HG02840 (cell line): Measurements from ENCODE around the gene GALNT18.

Source experiments
- ATAC-seq: cut with Tn5 transposase; IDR thresholded peaks from one replicate; pipeline ENCODE4 v1.9.1; 2021; ENCODE audit warnings: mild to moderate bottlenecking, moderate library complexity, moderate number of reproducible peaks; ENCODE audit not compliant: unreplicated experiment, low FRiP score

GALNT18 gene

DNA sequence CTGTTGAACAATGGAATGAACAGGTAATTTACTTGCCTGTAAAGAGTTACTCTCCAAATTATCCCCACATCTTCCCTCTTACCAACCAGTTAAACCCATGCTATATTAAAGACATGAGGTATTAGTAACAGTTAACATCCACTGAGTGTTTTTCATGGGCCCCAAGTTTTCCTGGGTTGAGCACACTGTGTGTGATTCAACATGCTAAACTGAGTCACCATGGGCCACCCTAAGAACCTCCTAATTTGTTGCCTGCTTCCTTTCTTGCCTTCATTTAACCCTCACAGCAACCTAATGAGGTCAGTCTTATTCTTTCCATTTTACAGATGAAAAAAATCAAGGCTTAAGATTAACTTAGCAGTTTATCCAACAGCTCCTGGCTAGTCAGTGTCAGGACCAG, 51.0 kb downstream of the GALNT18 start:
- ATAC-seq = no peak

DNA sequence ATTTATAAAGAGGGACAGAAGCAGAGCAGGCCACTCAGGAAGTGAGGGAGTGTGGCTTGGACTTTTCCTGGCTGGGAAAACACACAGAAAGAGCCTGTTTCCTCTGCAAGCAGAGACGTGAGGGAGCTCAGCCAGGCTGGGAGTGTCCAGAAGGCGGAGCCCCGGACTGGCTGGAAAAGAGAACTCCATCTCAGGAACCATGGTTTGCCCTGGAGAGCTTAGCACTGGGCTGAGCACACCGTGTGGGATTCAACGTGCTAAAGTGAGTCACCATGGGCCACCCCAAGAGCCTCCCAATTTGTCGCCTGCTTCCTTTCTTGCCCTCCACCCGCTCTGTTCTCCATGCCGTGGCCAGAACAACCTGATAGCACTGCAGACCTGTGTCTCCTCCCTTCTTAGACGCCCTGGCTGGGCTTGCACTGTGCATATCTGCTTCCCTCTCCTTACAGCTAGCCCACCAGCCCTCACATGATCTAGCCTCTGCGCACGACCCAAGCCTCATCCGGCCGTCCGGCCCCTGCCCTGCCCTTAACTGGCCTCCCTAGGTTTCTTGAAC, 51.8 kb downstream of the GALNT18 start:
- no peak for ATAC-seq

DNA sequence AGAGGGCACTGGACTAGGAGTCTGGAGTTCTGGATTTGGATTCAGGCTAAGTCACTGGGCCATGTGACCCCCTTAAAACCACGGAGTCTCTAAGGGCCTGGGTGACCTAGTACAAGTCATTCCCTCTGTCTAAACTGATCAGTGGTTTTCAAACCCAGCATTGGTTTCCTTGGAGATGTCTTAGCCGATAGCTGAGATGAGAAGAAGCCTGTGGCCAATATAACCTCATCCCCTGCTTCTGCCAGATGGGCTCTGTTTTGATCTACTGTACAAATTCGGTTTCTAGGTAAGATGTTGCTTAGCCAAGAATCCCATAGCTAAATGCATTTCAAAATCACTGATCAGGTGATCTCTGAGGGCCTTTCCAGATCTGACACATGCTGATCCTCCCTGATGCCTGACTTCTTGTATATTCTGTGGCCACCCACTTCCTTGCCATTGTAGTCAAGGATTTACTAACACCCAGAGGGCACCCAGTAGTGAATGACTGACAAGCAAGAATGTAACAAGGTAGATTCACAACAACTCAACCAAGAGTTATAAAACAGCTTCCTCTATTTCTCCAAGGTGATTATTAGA, 53.1 kb downstream of the GALNT18 start:
- no peak for ATAC-seq

DNA sequence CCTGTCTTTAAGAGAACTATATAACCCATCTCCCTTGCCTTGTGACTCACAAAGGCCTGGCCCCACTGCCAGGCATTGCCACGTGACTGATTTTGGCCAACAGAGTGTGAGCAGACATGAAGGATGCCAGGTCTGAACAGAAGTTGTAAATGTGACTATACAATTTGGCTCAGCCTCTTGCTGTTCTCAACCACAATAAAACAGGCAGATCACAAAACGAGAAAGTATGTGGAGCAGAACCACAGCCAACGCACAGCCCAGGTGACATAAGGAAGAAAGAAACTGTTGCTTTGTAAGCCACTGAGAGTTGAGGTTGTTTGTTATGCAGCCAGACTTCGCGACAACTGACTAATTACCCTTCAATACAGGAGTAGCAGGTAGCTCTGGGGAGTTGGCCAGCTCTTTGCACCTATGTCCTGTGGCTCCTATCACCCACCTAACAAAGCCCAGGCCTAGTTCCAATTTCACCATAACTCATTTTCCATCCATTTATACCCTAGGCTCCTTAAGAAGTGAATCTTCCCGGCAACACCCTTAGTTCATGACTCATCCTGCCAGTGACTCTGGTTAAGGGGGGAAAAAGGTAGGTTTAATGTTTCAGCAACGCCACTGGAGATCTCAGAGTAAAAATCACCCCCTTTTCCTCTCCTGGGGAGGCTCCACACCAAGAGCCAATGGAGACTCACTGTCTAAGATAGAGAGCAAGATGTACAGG, 53.7 kb downstream of the GALNT18 start:
- ATAC-seq = no peak

DNA sequence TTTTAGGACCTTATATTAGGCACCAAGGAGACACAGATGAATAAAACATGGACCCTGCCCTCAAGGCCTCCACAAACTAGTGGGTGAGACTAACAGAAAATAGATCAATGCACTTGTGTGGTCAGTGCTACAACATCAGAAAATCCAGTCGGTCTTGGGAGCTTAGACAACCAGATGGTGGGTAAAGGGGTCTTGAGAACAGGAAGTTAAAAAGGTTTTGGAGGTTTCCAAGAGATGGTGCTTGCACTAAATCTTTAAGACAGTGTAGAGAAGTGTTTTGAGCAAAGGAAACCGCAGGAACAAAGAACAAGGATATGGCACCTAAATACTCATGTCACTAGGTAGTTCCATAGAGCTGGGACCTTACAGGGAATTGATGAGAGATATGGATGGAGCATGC, 56.2 kb downstream of the GALNT18 start:
- ATAC-seq = no peak

DNA sequence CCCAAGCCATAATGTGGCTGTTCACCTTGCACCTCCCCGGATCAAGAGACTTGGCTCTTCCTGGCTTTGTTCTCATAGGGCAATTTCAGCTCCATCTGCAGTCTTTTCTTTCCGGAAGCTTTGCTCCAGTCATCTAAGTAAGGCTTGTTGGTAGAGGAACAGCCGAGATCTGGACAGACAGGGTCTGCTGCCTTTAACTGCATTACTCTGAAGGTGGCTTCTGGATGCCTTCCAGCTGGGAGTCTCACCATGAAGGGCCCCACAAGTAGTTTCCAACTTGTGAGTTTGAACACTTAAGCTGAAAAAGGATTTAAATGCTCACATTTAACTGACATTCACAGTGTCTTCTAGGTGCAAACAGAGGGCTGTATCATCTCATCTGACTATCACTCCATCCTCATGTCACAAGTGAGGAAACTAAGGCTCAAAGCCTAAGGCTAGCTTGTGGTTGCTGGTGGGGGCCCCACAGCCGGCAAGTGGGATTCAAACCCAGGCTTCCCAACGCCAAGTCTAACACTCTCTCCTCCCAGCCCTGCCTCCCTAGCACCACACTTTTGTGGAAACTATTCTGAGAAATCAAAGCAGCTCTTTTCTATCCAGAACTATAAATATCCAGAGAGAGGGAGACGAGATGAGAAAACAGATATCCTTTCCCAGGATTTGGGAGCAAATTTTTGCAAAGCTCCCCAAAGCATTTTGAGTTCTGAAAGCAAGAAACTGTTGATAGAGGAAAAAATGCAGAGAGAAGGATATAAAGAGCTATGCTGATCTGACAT, 58.4 kb downstream of the GALNT18 start:
- no peak for ATAC-seq

DNA sequence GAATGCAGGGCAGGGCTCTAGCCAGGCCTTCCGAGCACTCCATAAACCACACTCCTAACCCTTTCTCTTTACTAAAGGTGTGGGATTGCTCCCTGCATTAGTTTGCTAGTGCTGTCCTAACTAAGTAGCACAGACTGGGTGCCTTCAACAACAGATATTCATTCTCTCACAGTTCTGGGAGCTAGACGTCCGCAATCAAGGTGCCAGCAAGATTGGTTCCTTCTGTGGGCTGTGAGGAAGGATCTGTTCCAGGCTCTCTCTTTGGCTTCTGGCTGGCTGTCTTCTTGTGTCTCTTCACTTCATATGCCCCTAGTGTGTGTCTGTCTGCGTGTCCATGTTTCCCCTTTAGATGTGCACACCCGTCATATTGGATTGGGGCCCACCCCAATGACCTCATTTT, 59.8 kb downstream of the GALNT18 start:
- ATAC-seq = no peak

DNA sequence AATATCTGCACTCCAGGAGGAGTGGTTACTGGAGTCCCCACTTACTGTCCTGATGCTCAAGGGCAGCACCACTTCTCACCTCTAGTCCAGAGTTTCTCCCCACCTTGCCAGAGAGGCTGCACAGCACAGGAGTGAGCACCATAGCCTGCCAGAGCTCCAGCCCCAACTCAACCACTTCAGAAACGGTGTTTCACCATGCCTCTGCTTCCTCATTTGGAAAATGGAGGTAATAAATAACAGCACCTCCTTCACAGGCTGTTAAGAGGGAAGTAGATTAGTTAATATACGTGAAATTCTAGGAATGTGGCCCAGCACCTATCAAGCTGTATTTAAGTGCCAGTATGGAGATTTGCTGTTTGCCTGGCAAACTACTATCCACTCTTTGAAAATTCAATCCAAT, 63.0 kb downstream of the GALNT18 start:
- ATAC-seq = no peak

DNA sequence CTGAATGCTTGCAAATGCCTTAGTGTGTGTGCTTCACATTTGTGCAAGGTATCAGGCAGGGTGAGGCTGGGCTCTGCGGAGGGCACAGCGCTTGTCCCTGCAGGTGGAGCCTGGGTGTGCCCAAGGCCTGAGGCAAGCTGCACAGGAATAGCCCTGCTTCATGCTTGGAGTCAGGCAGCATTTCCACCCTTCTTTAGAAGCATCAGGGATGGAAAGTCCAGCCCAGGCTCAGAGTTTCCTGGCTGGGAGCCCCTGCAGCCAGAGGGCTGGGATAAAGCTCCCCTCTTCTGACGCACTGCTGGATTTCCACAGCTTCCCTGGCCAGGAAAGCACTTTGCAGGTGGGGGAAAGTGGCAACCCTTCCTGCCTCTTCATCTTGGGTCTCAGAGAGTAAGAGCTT, 63.4 kb downstream of the GALNT18 start:
- no peak for ATAC-seq

DNA sequence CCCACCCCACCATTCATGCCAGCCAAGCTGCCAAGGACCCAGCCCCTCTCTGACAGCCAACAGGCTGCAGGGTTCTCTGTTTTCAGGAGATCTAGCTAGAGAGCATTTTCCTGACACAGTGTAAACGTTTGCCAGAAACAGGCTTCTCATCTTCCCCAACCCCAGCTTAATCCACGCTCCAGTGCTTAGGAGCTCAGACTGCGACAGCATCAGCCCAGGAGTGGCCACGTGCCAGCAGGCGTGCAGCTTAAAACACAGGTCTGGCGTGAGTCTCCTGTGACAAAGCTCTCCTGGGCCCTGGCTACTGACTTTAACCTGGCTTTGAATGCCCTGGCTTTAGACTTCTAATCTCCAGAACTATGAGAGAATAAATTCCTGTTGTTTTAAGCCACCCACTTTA, 66.6 kb downstream of the GALNT18 start:
- no peak for ATAC-seq

DNA sequence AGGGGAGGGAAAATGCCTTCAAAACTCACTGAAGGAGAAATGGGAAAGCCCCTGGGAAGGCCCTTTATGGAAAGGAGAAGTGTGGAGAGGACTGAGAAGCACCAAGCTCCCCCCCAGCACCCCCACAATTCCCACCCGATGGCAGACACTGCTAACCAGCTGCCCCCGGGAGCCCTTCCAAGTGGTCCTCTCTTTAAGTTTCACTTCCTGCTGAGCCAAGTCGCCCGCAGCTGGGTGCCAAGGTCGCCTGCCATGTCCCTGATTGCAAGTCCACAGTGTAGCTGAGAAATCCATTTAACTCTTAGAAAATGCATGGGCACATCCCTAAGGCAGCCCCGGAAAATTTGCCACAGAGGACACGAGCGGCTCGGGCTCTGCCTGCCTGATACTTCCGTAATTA, 68.2 kb downstream of the GALNT18 start:
- ATAC-seq = no peak

DNA sequence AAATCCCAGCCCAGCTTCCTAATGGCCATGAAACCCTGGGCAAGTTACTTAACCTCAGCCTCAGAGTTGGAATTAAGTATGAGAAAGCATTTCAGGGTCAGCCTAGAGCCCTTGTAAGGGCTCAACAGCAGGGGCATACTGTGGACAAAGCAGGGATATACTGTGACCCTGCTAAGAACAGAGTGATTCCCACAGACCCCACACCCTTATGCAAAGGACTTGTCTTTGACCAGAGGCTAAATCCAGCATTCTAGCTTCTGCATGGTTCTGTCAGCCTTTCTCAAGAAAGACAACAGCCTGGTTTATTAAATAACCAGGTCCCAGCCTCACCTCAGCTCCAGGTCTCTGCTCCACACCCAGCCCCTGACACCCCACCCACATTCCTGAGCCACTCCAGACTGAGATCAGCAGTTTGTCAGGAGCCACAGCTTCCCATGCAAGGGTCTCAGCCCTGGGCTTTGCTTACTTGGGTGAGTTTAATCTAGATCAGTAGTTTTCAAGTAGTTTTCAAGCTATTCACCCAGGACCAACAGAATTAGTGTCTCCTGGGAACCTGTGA, 69.2 kb downstream of the GALNT18 start:
- no peak for ATAC-seq

DNA sequence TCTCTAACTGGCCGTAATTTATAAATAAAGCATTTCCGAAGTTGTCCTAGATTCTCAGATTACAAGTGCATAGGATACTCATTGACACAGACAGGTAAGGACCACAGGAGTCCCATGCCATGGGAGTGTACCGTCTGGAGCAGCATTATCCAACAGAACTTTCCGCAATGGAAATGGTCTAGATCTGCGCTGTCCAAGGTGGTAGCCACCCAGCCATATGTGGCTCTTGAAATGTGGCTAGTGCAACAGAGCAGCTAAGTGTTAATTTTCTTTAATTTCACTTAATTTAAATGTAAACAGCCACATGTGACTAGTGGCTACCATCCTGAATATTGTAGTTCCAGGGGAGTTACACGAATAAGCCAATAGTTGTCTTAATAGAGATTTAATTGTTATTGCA, 71.3 kb downstream of the GALNT18 start:
- ATAC-seq = no peak

DNA sequence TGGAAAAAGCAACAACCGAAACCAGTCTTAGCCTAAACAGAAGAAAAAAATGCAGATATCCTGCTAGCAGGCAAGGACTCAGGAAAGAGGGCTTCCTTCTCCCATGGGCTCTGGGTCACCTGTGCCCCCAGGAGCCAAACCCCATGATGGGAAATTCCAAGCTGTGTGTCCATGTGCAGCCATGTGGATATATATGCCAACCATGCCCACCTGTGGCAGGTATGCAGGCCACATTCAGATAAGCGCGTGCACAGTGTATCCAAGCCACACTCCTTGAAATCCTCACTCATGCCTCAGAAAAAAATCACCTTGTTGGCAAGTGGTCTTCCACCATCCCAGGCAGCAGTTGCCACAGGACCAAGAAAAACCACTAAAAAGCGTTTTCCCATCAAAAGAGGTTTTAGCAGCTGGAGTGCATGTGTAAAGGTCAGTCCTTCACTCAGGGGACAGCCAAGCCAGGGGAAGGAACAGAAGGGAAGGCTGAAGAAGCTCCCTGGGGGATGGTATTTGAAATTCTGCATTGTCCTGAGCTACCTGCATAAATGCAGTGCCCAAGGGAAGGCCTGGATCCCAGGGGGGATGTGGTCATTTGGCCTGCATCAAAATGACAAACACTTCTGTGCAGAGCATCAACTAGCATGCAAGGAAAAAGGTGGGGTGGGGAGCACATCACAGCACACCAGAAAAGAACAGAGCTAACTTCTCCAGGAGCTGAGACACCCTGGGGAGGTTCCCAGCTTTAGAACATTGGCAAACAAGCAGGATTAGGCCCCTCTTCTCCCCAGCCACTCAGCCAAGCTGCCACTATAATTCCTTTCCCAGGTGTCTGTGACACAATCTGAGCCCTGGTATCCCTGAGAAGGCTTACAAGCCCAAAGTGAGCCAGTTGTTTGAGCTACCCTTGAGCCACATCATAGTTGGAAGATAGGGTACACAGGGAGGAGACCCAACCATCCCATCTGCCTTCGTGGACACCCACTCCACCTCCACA, 76.2 kb downstream of the GALNT18 start:
- no peak for ATAC-seq

DNA sequence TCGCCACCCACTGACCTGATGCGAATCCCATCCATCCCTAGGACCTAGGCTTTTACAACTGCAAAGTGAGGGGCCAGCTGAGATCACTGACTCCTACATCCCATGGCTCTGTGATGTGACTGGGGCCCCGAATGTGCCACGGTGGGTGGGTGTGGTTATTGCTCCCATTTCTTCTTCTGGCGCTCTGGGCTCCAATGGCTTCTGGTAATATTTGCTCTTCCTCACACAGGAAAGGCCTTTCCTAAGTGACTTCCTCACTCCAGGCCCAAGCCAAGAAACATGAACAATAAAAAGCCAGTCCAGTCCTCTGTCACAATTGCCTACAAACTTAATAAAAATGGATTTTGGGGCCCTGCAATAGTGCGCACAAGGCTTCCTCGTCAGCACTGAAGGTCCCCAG, 78.1 kb downstream of the GALNT18 start:
- no peak for ATAC-seq

DNA sequence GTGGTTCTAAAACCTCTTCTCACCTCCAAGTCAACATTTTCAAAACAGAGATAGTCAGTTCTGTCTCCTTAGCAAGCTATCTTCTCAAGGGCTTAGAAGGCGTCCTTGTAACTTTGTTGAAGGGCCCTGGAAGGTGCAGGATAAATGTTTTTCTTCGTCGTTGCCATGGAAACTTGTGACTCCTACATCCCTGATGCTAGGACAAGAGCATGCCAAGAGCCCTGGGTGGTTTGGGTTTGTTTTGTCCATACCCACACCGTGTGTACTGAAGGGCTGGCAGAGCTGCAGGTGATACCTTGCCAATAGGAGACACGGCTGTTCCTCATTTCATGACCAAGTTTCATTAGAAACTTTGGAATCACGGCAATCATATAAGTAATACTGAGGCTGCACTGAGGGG, 81.6 kb downstream of the GALNT18 start:
- ATAC-seq = no peak

DNA sequence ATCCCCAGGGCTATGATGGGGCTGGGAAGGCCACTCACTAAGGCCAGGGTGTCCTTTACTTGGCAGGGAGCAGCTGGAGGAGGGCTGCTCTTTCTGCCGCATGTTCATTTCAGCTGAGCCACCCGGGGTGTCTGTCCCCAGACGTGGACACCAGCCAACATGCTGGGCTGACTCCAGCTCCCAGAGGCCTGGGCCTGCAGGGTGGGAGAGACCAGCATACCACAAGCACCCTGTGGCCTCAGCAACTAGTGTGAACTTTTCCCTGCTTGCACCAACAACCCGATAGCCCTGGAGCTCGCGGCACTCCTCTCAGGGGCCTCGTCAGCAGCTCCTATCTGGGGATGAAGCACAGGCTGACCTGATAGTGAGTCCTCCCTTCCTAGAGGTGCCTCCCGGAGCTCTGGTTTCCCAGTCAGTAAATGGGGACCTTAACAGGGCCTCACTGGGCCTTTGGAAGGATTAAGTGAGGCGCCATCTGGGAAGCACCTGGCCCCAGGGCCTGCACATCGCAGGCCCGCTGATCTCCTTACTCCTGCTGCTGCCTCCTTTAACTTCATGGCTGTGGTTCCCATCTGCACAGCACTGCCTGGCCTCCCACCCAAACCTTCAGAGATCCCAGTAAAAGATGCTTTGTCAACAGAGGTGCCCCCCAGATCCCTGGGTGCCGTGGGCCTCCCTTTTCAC, 83.4 kb downstream of the GALNT18 start:
- ATAC-seq = no peak

DNA sequence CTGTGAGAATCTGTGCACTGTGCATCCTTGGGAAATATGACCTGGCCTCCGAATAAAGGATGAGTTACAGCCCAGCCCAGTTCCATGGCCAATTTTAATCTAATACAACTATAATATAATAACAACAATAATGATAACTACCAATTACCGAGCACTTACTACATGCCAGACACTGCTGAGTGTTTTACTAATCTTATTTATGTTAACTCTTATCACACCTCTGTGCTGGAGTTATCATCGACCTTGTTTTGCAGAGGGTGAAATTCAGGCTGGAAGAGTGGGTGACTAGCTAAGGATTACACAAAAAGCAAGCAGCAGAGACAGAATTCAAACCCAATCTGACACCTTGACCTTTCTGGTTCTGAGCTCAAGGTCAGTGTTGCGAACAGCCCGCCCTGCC, 83.9 kb downstream of the GALNT18 start:
- no peak for ATAC-seq

DNA sequence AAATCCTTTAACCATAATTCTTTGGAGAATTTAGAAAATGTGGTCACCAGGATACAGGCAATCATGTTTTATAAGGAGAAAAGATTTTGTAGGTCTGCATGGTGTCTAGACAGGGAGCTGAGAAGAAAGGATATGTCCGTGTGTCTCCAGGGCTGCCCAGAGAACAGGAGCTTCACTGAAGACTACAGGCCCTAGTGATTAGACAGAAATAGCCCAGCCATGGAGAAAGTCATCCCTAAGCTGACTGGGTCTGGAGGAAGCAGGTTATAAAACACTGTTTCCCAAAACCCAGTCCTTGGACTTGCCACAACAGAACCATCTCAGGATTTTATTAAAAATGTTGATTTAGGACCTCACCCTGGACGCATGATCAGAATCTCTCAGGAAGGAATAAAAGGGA, 84.4 kb downstream of the GALNT18 start:
- no peak for ATAC-seq
